Ascending aorta (tissue), 2 donors: ENCODE results near the gene GREM1. TPM values are rescaled to one million over a fixed set of nuclear protein-coding genes. Genes with fewer than 3 reads are reported as not detected.

ENCODE experiments used
- DNase-seq, 2 donors: peaks; one replicate each; pipeline ENCODE4 v3.0.0-alpha.2; 2019; ENCODE audit warnings: low spot score in 2 of 2
- H3K27ac ChIP-seq, 2 donors: fragments of 200-600 bp; sonication (generic); one replicate each; pipeline ENCODE4 v1.5.1; 2016 to 2017; ENCODE audit warnings: mild to moderate bottlenecking in 1 of 2
- H3K27me3 ChIP-seq: fragments of 200-600 bp; sonication (generic); one replicate; pipeline ENCODE4 v1.5.1; 2017
- H3K36me3 ChIP-seq, 2 donors: fragments of 200-600 bp; sonication (generic); one replicate each; pipeline ENCODE4 v1.5.1; 2016
- H3K4me1 ChIP-seq, 2 donors: fragments of 200-600 bp; sonication (generic); one replicate each; pipeline ENCODE4 v1.5.1; 2016 to 2017; ENCODE audit warnings: mild to moderate bottlenecking in 1 of 2
- H3K4me3 ChIP-seq, 2 donors: fragments of 200-600 bp; sonication (generic); one replicate each; pipeline ENCODE4 v1.5.1; 2016 to 2017; ENCODE audit warnings: mild to moderate bottlenecking in 1 of 2
- H3K9me3 ChIP-seq, 2 donors: fragments of 200-600 bp; sonication (generic); one replicate each; pipeline ENCODE4 v1.5.1; 2016
- intact Hi-C: fragments of 100-400 bp; cut with DNase I; formaldehyde crosslinking; loops from one replicate; pipeline ENCODE4 v1.15.1; 2023
- total RNA-seq: library from RNA; depleted of rRNA; stranded (reverse); fragments of >200 nt; gene quantifications from one replicate; pipeline ENCODE4 v1.1.0, GENCODE V29; 2016
- TF ChIP-seq, protein P1 (sequence below), 3 experiments: fragments of 200-600 bp in 2 of 3; fragments of 450-650 bp in 1 of 3; sonication (generic) in 2 of 3; IDR thresholded peaks; one replicate each; pipeline ENCODE4 v1.5.1; 2016 to 2019; ENCODE audit warnings: antibody characterized with exemption in 3 of 3, mild to moderate bottlenecking in 1 of 3, moderate library complexity in 1 of 3

GREM1 gene
- total RNA-seq, 1 donor from 2014 or later, result not detected

DNA sequence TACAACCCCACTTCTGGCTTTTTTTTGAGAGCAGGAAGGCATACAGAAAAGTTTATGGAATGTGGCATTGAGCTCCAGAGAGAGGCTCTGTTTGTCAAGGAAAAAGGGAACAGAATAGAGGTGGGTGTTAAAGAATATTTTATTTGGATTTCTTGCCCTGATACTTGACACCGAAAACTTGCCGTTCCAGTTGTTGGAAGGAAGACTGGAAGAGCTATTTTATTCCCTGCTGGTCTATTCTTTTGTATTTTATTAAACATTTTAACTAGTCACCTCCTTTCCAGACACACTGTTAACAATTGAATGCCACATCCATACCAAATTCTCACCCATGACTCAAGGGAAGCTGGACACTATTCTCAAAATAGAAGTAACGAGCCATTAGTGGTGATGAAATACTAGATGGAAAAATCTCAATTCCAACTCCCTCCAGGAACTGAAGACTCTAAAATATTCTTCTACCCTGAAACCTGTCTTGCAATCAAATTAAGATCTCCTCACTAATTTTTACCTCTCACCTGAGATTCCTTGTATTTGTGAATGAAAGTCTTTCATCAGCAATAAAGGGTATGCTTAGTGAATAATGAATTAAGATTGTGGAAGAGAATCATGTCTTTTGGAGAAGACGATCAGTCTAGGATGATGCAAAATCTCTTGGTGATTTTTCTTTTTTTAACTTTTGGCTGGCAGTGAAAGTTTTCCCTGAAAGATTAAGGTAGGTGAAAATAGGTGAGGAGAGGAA is 28.5 kb downstream of the GREM1 start:
- Histone ChIP-seq H3K27ac (no peak overlapping the region), H3K9me3 (no peaks in the 10 kb centered on the region), H3K4me3 (no peak overlapping the region), H3K36me3 (no peaks in the 10 kb centered on the region), H3K27me3 (no peaks in the 10 kb centered on the region), H3K4me1 (no peaks in the 10 kb centered on the region)
- DNase-seq, result no peak
- intact Hi-C loops, result no loop called here
- TF ChIP-seq, protein P1, sequence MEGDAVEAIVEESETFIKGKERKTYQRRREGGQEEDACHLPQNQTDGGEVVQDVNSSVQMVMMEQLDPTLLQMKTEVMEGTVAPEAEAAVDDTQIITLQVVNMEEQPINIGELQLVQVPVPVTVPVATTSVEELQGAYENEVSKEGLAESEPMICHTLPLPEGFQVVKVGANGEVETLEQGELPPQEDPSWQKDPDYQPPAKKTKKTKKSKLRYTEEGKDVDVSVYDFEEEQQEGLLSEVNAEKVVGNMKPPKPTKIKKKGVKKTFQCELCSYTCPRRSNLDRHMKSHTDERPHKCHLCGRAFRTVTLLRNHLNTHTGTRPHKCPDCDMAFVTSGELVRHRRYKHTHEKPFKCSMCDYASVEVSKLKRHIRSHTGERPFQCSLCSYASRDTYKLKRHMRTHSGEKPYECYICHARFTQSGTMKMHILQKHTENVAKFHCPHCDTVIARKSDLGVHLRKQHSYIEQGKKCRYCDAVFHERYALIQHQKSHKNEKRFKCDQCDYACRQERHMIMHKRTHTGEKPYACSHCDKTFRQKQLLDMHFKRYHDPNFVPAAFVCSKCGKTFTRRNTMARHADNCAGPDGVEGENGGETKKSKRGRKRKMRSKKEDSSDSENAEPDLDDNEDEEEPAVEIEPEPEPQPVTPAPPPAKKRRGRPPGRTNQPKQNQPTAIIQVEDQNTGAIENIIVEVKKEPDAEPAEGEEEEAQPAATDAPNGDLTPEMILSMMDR (IDR thresholded peaks at IDR 0.05), result no peak

DNA sequence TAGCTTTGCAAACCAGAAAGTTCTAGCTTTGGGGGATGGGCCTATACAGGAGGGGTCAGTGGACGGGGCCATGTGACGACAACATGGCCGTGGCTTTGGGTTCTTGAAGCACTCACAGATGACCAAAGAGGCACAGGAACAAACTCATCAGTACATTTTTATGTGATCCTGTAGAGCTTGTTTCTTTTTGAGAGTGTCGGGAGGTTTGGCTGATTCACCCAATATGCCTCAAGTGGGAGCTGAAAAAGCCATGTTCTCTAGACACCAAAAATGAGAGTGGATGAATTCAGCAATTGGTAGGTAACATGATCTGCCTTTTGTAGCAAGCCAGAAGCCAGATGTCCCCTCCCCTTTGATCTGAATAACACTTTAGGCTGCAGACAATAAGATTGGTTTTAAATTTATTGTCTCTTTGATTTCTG is 30.1 kb downstream of the GREM1 start:
- TF ChIP-seq, protein P1 (IDR thresholded peaks at IDR 0.05), result no peak
- Histone ChIP-seq H3K27me3 (no peaks in the 10 kb centered on the region), H3K4me1 (no peaks in the 10 kb centered on the region), H3K4me3 (no peak overlapping the region), H3K36me3 (no peaks in the 10 kb centered on the region), H3K9me3 (no peaks in the 10 kb centered on the region), H3K27ac (no peak overlapping the region)
- DNase-seq, result no peak
- intact Hi-C loops, result no loop called here

DNA sequence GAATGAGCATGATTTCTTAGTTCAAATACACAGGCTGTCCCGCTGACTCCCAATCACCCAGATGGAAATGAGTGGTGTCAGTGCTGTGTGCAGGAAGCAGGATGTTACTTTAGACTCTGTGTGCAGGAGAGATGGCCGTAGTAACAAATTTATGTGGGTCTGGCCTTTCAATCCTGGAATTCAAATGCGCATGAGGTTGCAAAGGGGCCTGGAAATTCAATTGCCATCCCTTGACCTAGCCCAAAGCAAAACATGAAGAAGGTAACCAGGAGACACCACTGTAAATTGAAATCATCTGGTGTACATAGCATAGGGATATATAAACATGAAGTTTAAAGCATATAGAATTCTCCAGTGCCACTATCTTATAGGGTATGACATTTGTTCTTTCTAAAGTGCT is 33.2 kb downstream of the GREM1 start:
- Histone ChIP-seq H3K4me1 (no peaks in the 10 kb centered on the region), H3K9me3 (no peaks in the 10 kb centered on the region), H3K27me3 (no peaks in the 10 kb centered on the region), H3K27ac (no peak overlapping the region), H3K36me3 (no peaks in the 10 kb centered on the region), H3K4me3 (no peak overlapping the region)
- intact Hi-C loops, result no loop called here
- TF ChIP-seq, protein P1 (IDR thresholded peaks at IDR 0.05), result no peak
- DNase-seq, result no peak

DNA sequence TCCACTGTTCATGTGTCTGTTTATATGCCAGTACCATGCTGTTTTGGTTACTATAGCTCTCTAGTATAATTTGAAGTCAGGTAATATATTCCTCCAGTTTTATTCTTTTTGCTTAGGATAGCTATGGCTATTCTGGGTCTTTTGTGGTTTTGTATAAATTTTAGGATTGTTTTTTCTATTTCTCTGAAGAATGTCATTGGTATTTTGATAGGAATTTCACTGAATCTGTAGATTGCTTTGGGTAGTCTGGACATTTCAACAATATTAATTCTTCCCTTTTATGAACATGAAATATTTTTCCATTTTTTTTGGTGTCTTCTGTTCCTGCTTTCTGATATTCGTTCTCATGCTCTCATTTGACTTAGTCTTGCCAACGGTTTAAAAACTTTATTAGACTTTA is 39.6 kb downstream of the GREM1 start:
- no peak for DNase-seq
- no peaks in the 10 kb centered on the region for H3K4me1 ChIP-seq
- no peak overlapping the region for H3K27ac ChIP-seq
- TF ChIP-seq, protein P1 (IDR thresholded peaks at IDR 0.05), result no peak
- H3K9me3 ChIP-seq, result no peaks in the 10 kb centered on the region
- no peaks in the 10 kb centered on the region for H3K36me3 ChIP-seq
- H3K27me3 ChIP-seq, result no peaks in the 10 kb centered on the region
- H3K4me3 ChIP-seq, result no peak overlapping the region
- intact Hi-C loops, result no loop called here

DNA sequence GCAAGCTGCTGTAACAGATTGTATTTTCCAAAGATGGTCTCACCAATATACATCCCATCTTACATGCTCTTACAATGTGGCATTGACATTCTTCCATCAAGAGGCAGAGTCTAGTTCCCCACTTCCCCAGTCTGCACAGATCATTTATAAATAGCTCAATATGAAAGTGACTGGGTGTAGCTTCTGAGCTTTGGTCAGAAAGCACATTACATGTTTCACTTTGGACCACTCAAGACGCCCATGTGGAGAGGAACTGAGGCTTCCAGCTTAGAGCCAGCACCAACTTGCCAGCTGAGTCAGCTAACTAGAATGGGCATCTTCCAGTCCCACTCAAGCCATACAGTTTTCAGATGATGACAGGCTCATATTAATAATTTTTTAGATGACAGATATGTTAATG is 45.5 kb downstream of the GREM1 start:
- Histone ChIP-seq H3K27me3 (no peaks in the 10 kb centered on the region), H3K27ac (no peak overlapping the region), H3K4me1 (no peaks in the 10 kb centered on the region), H3K9me3 (no peaks in the 10 kb centered on the region), H3K36me3 (no peaks in the 10 kb centered on the region), H3K4me3 (no peak overlapping the region)
- no peak for DNase-seq
- TF ChIP-seq, protein P1 (IDR thresholded peaks at IDR 0.05), result no peak
- intact Hi-C loops, result no loop called here
